ENCODE results near the gene PEMT. TPM values are rescaled to one million over a fixed set of nuclear protein-coding genes. Genes with fewer than 3 reads are reported as not detected.

PEMT gene
- total and polyA plus RNA-seq, 2 of the 8 experiments (the other 6 are each of a cell fraction or from before 2014, with no cell fraction given) = 42.0 to 118 TPM

DNA sequence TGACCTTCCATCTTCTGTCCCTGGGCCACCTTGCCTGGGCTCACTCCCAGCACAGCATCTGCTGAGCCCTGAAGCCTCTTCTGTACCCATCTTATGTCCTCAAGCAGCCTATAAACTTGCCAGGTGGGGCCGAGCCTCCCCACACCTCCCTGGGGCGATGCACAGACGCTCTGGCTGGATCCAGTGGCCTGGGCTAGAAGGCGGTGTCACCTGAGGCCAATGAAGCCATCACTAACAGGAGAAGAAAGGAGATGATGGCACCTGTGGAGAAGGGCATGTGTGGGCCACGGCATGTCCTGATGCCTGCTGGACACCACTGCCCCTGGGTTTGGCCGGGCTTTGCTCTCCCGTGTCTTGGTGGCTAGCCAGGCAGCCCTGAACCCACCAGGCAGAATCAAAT, 45.5 kb downstream of the PEMT start:
- Histone ChIP-seq H3K36me3 (ENCODE audit: control insufficient read depth in 2 of 4, insufficient read depth in 4 of 4, low read length in 3 of 4) (no peaks in the 10 kb centered on the region), H4K91ac (replicated peaks; ENCODE audit: insufficient read length, low read length) (no peak overlapping the region), H3K27me3 (replicated peaks in 1 of 4; ENCODE audit: control insufficient read depth in 3 of 4, extremely low read depth in 1 of 4, insufficient read depth in 3 of 4, low read length in 3 of 4) (no peaks in the 10 kb centered on the region), H2BK15ac (ENCODE audit: low read length) (no peak overlapping the region), H3K79me1 (ENCODE audit: low read depth, low read length) (no peaks in the 10 kb centered on the region), H3K79me2 (ENCODE audit: control insufficient read depth in 1 of 2, insufficient read depth in 2 of 2, low read length in 2 of 2) (no peaks in the 10 kb centered on the region), H3K4me1 (replicated peaks in 1 of 4; ENCODE audit: control insufficient read depth in 3 of 4, insufficient read depth in 4 of 4, low read length in 3 of 4) (no peaks in the 10 kb centered on the region), H3K27ac (ENCODE audit: low read depth, low read length) (no peak overlapping the region), H3K56ac (replicated peaks; ENCODE audit: insufficient read length, low read depth, low read length) (no peak overlapping the region), H2AFZ (ENCODE audit: low read length) (no peak overlapping the region), H3K9me3 (ENCODE audit: insufficient read depth in 2 of 2, low read depth in 1 of 2, low read length in 1 of 2) (no peaks in the 10 kb centered on the region), H3K4me3 (ENCODE audit: extremely low read depth in 1 of 4, insufficient read depth in 2 of 4, low read depth in 3 of 4, low read length in 4 of 4) (no peak overlapping the region), H4K5ac (ENCODE audit: insufficient read length, low read depth, low read length) (no peak overlapping the region), H2AK5ac (ENCODE audit: low read depth, low read length) (no peak overlapping the region), H3K4ac (replicated peaks; ENCODE audit: insufficient read length, low read depth, low read length) (no peak overlapping the region), H3K9ac (replicated peaks in 1 of 4; ENCODE audit: extremely low read depth in 1 of 4, low read depth in 3 of 4, low read length in 3 of 4) (no peak overlapping the region), H3K23me2 (ENCODE audit: low read depth, low read length) (no peaks in the 10 kb centered on the region), H2BK20ac (ENCODE audit: low read length) (no peak overlapping the region), H2BK120ac (replicated peaks; ENCODE audit: low read depth, low read length) (no peak overlapping the region), H2BK12ac (ENCODE audit: low read depth, low read length) (no peak overlapping the region), H4K20me1 (replicated peaks in 1 of 2; ENCODE audit: control insufficient read depth in 1 of 2, insufficient read depth in 2 of 2, low read length in 2 of 2) (peaks cover 2 to 3% of the 10 kb centered on the region in 2 experiments), H3K4me2 (ENCODE audit: insufficient read depth in 1 of 2, low read depth in 2 of 2, low read length in 2 of 2) (no peak overlapping the region), H3K14ac (ENCODE audit: insufficient read length) (no peak overlapping the region), H2BK5ac (ENCODE audit: low read depth, low read length) (no peak overlapping the region), H4K8ac (ENCODE audit: extremely low read depth, insufficient read depth, low read length) (no peak overlapping the region), H3K18ac (ENCODE audit: extremely low read depth, low read length) (no peak overlapping the region), H3K23ac (ENCODE audit: insufficient read length) (no peak overlapping the region)
- FAIRE-seq (no peak), DNase-seq (ENCODE audit: low read depth in 1 of 2, low spot score in 2 of 2) (no peak)
- CTCF ChIA-PET (ENCODE audit: partially characterized antibody) = interaction anchor here (1.4 to 1.5 kb wide), 2 partner anchors 11 to 40 kb away, joined by 3 to 5 read pairs; no protein-coding TSS in a partner anchor
- POLR2A ChIA-PET (ENCODE audit: partially characterized antibody) = no interaction called here
- TF ChIP-seq TAF7 (optimal IDR thresholded peaks at IDR 0.05; ENCODE audit: borderline replicate concordance, low read depth, low read length) (no peak), SIX5 (IDR thresholded peaks at IDR 0.05; ENCODE audit: low read depth, low read length) (no peak), BCL11A (IDR thresholded peaks at IDR 0.05; ENCODE audit: low read depth in 2 of 2, low read length in 2 of 2) (no peak), ZNF274 (IDR thresholded peaks at IDR 0.05; ENCODE audit: borderline replicate concordance, extremely low read depth, low read length) (no peak), YY1 (IDR thresholded peaks at IDR 0.05; ENCODE audit: low read depth, low read length) (no peak)
- WGBS, 2 experiments (ENCODE audit: extremely low coverage in 1 of 2, insufficient coverage in 1 of 2, insufficient read length in 1 of 2, insufficient replicate concordance in 2 of 2, low coverage in 1 of 2, low lambda C conversion rate in 2 of 2, missing lambda C conversion rate in 1 of 2) = 93% methylated on average over 6 of the region's 7 CpGs; no CpG with 5 or more reads in 1 of the 2 experiments

All from H1 (cell line).